Tibial nerve (tissue), 4 donors: ENCODE measurements around the gene OR10H3.

Experiments
- CTCF ChIP-seq, 5 experiments: fragments of 200-600 bp in 3 of 5; fragments of 450-650 bp in 2 of 5; sonication (generic) in 3 of 5; IDR thresholded peaks; one replicate each; pipeline ENCODE4 v1.5.1; 2016 to 2019; ENCODE audit warnings: antibody characterized with exemption in 5 of 5, mild to moderate bottlenecking in 3 of 5, moderate library complexity in 2 of 5
- EP300 ChIP-seq, 2 donors: sonication (generic); formaldehyde crosslinking; IDR thresholded peaks; one replicate each; pipeline ENCODE4 v1.6.1; 2017; ENCODE audit warnings: antibody characterized with exemption in 2 of 2, mild to moderate bottlenecking in 1 of 2
- POLR2A ChIP-seq, 2 donors: fragments of 450-650 bp; IDR thresholded peaks; one replicate each; pipeline ENCODE4 v1.6.1; 2017; ENCODE audit warnings: antibody characterized with exemption in 2 of 2, mild to moderate bottlenecking in 2 of 2, moderate library complexity in 2 of 2

GRCh38 chr19:15779756-15780476 lies 42.1 kb downstream of the OR10H3 start:
- TF ChIP-seq CTCF (IDR thresholded peaks at IDR 0.05), result no peak
- peak in 1 of 2 donors; percentile 30 for TF ChIP-seq POLR2A (IDR thresholded peaks at IDR 0.05)
- TF ChIP-seq EP300 (IDR thresholded peaks at IDR 0.05), result peak; percentile 45 to 69
